ENCODE results near the gene RPL13A.
"Not testable (repeated sequence)": the region's sequence is repeated elsewhere in the genome, so short reads cannot be mapped to it uniquely, and the experiment has no call there.

RPL13A gene

DNA sequence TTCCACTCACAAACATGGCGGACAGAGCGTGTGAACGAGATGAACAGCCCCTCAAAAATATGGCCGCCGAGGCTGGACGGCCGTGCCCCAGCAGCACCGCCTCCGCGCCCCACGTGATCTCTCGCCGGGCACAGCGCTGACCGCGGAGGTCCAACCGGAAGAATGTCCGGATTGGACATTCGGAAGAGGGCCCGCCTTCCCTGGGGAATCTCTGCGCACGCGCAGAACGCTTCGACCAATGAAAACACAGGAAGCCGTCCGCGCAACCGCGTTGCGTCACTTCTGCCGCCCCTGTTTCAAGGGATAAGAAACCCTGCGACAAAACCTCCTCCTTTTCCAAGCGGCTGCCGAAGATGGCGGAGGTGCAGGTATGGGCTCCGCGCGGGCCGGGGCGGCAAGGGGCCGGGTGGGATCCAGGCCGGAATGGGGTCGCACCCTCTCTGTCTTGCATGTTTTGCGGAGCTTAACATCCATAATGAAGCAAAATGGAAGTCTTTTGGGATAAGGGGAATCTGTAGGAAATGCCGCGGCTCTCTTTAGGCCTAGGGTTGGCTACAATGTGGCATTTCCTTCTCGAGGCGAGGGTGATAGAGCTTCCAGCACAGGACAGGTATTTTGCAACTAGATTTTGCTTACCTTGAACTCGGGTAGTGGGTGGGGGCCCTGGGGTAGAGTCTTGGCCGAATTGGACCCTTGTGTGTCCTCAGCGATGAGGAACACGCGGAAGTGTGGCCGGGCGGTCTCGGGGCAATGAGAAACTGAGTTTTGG lies at the start of gene RPL13A:
TSS of gene RPL13A (plus strand) at position 332 of the 769 bp plus-strand sequence. CDS start at position 354, 22 bp downstream.
- peaks cover 42% of the 10 kb centered on the region for H3K36me3 ChIP-seq (ENCODE audit: control insufficient read depth, low read depth, low read length)

DNA sequence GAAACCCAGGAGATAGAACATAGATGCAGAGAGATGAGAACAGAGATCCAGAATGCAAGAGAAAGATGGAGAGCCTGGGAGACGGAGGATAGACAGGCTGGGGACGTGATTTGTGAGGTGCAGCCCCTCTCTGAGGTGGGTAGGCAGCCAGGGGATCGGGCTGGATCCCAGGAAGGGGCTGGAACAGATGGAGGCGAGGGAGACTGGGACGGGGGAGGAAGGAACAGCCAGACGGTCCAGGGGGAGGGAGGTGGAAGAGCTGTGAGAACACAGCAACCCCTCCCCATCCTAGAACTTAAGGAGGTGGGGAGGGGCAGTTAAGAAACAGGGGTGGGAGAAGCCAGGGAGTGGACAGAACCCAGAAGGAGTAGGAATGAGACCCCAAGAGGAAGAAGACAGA lies 49.1 kb upstream of the RPL13A start:
- H3K27ac ChIP-seq (ENCODE audit: low read length), result no peak overlapping the region
- H3K4me1 ChIP-seq (ENCODE audit: control insufficient read depth, low read depth, low read length), result peaks cover 6% of the 10 kb centered on the region
- H3K36me3 ChIP-seq (ENCODE audit: control insufficient read depth, low read depth, low read length), result no peaks in the 10 kb centered on the region
- H3K4me3 ChIP-seq (ENCODE audit: low read length), result no peak overlapping the region
- no peak overlapping the region for H3K9ac ChIP-seq (ENCODE audit: low read length)
- H3K27me3 ChIP-seq (ENCODE audit: control insufficient read depth, insufficient read depth, low read length), result peaks cover 66% of the 10 kb centered on the region
- H3K9me3 ChIP-seq (ENCODE audit: control insufficient read depth, low read depth, low read length), result no peaks in the 10 kb centered on the region

More for the DNA sequence above, at the start of gene RPL13A:
- H3K27ac ChIP-seq (ENCODE audit: low read length), result peak within 1 kb of the TSS; percentile 95
- H3K4me3 ChIP-seq (ENCODE audit: low read length), result peak within 1 kb of the TSS; percentile 93
- H3K9ac ChIP-seq (ENCODE audit: low read length), result peak within 1 kb of the TSS; percentile 100
- no peaks in the 10 kb centered on the region for H3K9me3 ChIP-seq (ENCODE audit: control insufficient read depth, low read depth, low read length)
- no peaks in the 10 kb centered on the region for H3K27me3 ChIP-seq (ENCODE audit: control insufficient read depth, insufficient read depth, low read length)
- H3K4me1 ChIP-seq (ENCODE audit: control insufficient read depth, low read depth, low read length), result no peaks in the 10 kb centered on the region

DNA sequence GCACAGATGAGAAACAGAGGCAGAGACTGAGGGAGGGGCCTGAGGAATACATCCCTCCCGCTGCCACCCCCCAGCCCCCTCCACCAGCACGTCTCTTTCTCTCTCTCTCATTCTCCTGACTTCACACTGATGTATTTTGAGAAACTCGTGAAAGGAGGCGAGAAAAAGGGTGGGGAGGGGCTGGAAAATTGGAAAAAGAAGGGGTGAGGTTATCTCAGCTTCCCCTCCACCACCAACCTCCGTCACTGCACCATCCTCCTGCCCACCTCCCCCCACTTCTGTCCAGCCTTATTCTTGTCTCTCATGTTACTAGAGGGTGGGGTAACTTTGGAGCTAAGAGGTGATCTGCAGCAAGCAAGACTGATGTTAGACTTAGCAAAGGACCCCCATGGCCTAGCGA lies 47.6 kb upstream of the RPL13A start:
- H3K9me3 ChIP-seq (ENCODE audit: control insufficient read depth, low read depth, low read length), result no peaks in the 10 kb centered on the region
- H3K27ac ChIP-seq (ENCODE audit: low read length), result no peak overlapping the region
- no peak overlapping the region for H3K4me3 ChIP-seq (ENCODE audit: low read length)
- H3K27me3 ChIP-seq (ENCODE audit: control insufficient read depth, insufficient read depth, low read length), result peaks cover 60% of the 10 kb centered on the region
- H3K9ac ChIP-seq (ENCODE audit: low read length), result no peak overlapping the region
- H3K4me1 ChIP-seq (ENCODE audit: control insufficient read depth, low read depth, low read length), result peaks cover 6% of the 10 kb centered on the region
- no peaks in the 10 kb centered on the region for H3K36me3 ChIP-seq (ENCODE audit: control insufficient read depth, low read depth, low read length)

GRCh38 chr19:49440439-49441209 lies 46.8 kb upstream of the RPL13A start:
- Histone ChIP-seq H3K4me3 (ENCODE audit: low read length) (peak overlapping the region; percentile 33), H3K27ac (ENCODE audit: low read length) (no peak overlapping the region)

DNA sequence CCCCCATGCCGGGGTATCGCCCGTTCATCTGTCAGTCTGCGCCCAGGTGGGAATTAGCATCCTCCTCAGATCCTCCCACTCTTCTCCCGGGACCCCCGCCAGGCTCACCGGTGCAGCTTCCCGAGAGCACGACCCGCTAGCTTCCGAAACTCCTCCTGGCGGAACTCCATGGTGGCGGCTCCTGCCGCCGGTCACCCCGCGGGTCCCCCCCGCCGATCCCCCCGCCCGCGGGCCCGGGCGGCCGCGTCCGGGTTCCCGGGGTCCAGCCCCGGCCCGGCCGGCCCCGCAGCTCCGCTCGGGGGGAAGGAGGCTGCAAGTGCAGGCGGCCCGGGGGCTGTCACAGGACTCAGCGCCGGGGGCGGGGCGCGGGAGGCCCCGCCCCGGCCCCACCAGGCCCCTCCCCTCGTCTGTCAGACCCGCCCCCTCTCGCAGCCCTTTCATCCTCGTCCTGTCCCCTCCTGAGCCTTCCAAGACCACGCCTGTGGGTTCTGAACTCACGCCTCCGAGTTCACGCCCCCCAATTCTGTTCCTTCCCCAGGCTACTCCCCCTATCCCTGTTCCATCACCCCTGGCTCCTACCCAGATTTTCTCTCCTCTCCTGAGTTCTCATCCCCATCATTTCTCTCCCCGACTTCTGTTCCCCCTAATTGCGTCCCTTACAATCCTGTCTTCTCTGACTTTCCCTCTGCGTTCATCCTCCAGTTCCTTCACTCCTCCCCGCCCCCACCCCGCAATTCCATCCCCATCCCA lies 46.0 kb upstream of the RPL13A start, which contains the start of gene SLC17A7:
TSS of gene SLC17A7 (minus strand) at position 318 of the 750 bp plus-strand sequence. CDS start at position 170, 148 bp downstream.
- Histone ChIP-seq H3K27me3 (ENCODE audit: control insufficient read depth, insufficient read depth, low read length) (peaks cover 59% of the 10 kb centered on the region), H3K27ac (ENCODE audit: low read length) (no peak within 1 kb of the TSS), H3K9me3 (ENCODE audit: control insufficient read depth, low read depth, low read length) (no peaks in the 10 kb centered on the region), H3K4me1 (ENCODE audit: control insufficient read depth, low read depth, low read length) (peaks cover 3% of the 10 kb centered on the region), H3K4me3 (ENCODE audit: low read length) (peak within 1 kb of the TSS; percentile 52), H3K36me3 (ENCODE audit: control insufficient read depth, low read depth, low read length) (peaks cover 1% of the 10 kb centered on the region), H3K9ac (ENCODE audit: low read length) (no peak within 1 kb of the TSS)

More at GRCh38 chr19:49440439-49441209, 46.8 kb upstream of the RPL13A start:
- H3K36me3 ChIP-seq (ENCODE audit: control insufficient read depth, low read depth, low read length), result no peaks in the 10 kb centered on the region
- peaks cover 60% of the 10 kb centered on the region for H3K27me3 ChIP-seq (ENCODE audit: control insufficient read depth, insufficient read depth, low read length)
- peaks cover 6% of the 10 kb centered on the region for H3K4me1 ChIP-seq (ENCODE audit: control insufficient read depth, low read depth, low read length)
- H3K9ac ChIP-seq (ENCODE audit: low read length), result no peak overlapping the region
- no peaks in the 10 kb centered on the region for H3K9me3 ChIP-seq (ENCODE audit: control insufficient read depth, low read depth, low read length)

DNA sequence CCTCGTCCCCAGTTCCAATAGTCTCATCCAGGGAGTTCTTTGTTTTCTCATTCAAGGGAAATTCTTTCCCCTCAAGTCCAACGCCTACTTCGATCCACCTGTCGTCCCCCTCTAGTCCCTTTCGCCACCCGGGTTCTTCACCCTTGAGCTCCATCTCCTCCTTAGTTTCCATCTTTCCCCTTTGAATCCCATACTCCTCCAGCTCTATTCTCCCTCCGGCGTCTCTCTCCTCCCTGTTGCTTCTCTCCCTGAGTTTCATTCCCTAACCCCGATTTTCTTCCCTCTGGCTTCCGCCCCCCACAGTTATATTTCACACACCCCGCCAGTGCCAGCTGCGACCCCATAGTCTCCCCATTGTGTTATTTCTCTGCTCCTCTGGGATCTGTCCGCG lies 45.5 kb upstream of the RPL13A start:
- peak overlapping the region; percentile 52 for H3K4me3 ChIP-seq (ENCODE audit: low read length)
- no peak overlapping the region for H3K27ac ChIP-seq (ENCODE audit: low read length)
- H3K9me3 ChIP-seq (ENCODE audit: control insufficient read depth, low read depth, low read length), result no peaks in the 10 kb centered on the region
- H3K27me3 ChIP-seq (ENCODE audit: control insufficient read depth, insufficient read depth, low read length), result peaks cover 53% of the 10 kb centered on the region
- H3K36me3 ChIP-seq (ENCODE audit: control insufficient read depth, low read depth, low read length), result peaks cover 5% of the 10 kb centered on the region
- peaks cover 3% of the 10 kb centered on the region for H3K4me1 ChIP-seq (ENCODE audit: control insufficient read depth, low read depth, low read length)
- no peak overlapping the region for H3K9ac ChIP-seq (ENCODE audit: low read length)

GRCh38 chr19:49442354-49442753 lies 45.1 kb upstream of the RPL13A start:
- H3K9ac ChIP-seq (ENCODE audit: low read length), result no peak overlapping the region
- no peaks in the 10 kb centered on the region for H3K9me3 ChIP-seq (ENCODE audit: control insufficient read depth, low read depth, low read length)
- peaks cover 5% of the 10 kb centered on the region for H3K36me3 ChIP-seq (ENCODE audit: control insufficient read depth, low read depth, low read length)
- H3K27ac ChIP-seq (ENCODE audit: low read length), result no peak overlapping the region
- peak overlapping the region; percentile 52 for H3K4me3 ChIP-seq (ENCODE audit: low read length)
- H3K4me1 ChIP-seq (ENCODE audit: control insufficient read depth, low read depth, low read length), result peaks cover 3% of the 10 kb centered on the region
- peaks cover 49% of the 10 kb centered on the region for H3K27me3 ChIP-seq (ENCODE audit: control insufficient read depth, insufficient read depth, low read length)

DNA sequence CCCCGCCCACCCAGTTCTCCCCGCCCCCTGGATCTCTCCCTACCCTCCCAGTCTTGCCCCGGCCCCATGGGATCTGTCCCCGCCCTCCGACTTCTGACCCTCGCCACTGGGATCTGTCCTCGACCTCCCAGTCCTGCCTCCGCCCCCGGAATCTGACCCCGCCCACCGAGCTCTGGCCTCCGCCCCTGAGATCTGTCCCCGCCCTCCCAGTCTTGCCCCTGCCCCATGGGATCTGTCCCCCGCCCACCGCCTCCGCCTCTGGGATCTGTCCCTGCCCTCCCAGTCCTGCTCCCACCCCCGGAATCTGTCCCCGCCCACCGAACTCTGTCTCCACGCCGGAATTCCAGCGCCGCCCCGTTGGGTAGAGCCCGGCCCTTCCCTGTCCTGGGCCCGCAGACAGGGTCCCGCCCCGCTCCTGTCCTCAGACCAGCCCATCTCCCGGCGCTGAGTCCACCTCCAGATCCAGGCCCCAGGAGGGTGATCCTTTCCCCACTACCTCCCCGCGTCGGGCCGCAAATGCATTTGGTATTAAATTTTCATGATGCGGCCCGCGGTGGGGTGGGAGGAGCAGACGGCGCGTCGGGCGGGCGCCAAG lies 44.5 kb upstream of the RPL13A start:
- H3K4me1 ChIP-seq (ENCODE audit: control insufficient read depth, low read depth, low read length), result peaks cover 3% of the 10 kb centered on the region
- H3K27me3 ChIP-seq (ENCODE audit: control insufficient read depth, insufficient read depth, low read length), result peaks cover 44% of the 10 kb centered on the region
- peak overlapping the region; percentile 78 for H3K4me3 ChIP-seq (ENCODE audit: low read length)
- H3K9me3 ChIP-seq (ENCODE audit: control insufficient read depth, low read depth, low read length), result no peaks in the 10 kb centered on the region
- H3K27ac ChIP-seq (ENCODE audit: low read length), result no peak overlapping the region
- H3K36me3 ChIP-seq (ENCODE audit: control insufficient read depth, low read depth, low read length), result peaks cover 5% of the 10 kb centered on the region
- H3K9ac ChIP-seq (ENCODE audit: low read length), result peak overlapping the region; percentile 46

GRCh38 chr19:49443366-49444099 lies 43.9 kb upstream of the RPL13A start:
- no peaks in the 10 kb centered on the region for H3K9me3 ChIP-seq (ENCODE audit: control insufficient read depth, low read depth, low read length)
- no peak overlapping the region for H3K27ac ChIP-seq (ENCODE audit: low read length)
- H3K27me3 ChIP-seq (ENCODE audit: control insufficient read depth, insufficient read depth, low read length), result peaks cover 38% of the 10 kb centered on the region
- H3K4me1 ChIP-seq (ENCODE audit: control insufficient read depth, low read depth, low read length), result peaks cover 3% of the 10 kb centered on the region
- H3K9ac ChIP-seq (ENCODE audit: low read length), result peak overlapping the region; percentile 46
- H3K36me3 ChIP-seq (ENCODE audit: control insufficient read depth, low read depth, low read length), result peaks cover 5% of the 10 kb centered on the region
- H3K4me3 ChIP-seq (ENCODE audit: low read length), result peak overlapping the region; percentile 78

DNA sequence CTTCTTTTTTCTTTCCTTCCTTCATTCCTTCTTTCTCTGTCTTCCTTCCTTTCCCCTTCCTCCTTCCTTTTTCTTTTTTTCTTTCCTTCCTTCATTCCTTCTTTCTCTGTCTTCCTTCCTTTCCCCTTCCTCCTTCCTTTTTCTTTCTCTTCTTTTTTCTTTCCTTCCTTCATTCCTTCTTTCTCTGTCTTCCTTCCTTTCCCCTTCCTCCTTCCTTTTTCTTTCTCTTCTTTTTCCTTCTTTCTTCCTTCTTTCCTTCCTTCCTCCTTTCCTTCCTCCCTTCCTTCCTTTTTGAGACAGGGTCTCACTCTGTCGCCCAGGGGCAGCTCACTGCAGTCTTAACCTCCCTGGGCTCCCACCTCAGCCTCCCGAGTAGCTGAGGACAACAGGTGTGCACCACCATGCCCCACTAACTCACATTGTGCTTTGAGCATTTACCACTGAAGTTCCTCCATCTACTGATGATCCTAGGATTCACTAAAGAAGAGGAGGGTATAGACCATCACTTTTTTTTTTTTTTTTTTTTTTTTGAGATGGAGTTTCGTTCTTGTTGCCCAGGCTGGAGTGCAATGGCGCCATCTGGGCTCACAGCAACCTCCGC lies 43.2 kb upstream of the RPL13A start:
- not testable (repeated sequence) for H3K36me3 ChIP-seq (ENCODE audit: control insufficient read depth, low read depth, low read length); H3K4me1 ChIP-seq (ENCODE audit: control insufficient read depth, low read depth, low read length); H3K9me3 ChIP-seq (ENCODE audit: control insufficient read depth, low read depth, low read length); H3K9ac ChIP-seq (ENCODE audit: low read length); H3K27ac ChIP-seq (ENCODE audit: low read length)
- H3K27me3 ChIP-seq (ENCODE audit: control insufficient read depth, insufficient read depth, low read length), result peaks cover 31% of the 10 kb centered on the region
- H3K4me3 ChIP-seq (ENCODE audit: low read length), result peak overlapping the region; percentile 78

All from iPS-18a (cell line).